OCI-LY1 (cell line): ENCODE results near the gene TRPV4.

Source experiments
- H2AFZ ChIP-seq: fragments of 200-600 bp; sonication (generic), shearing (Covaris generic); 2 replicates; pipeline ENCODE4 v1.6.0; 2014; ENCODE audit warnings: antibody characterized with exemption, mild to moderate bottlenecking, low read length
- H3F3A ChIP-seq: fragments of 200-600 bp; sonication (generic), shearing (Covaris generic); 2 replicates; pipeline ENCODE4 v1.6.0; 2014; ENCODE audit warnings: mild to moderate bottlenecking, antibody characterized with exemption, low read length, moderate library complexity; ENCODE audit not compliant: insufficient read depth
- H3K27ac ChIP-seq: fragments of 200-600 bp; sonication (generic); 2 replicates; pipeline ENCODE4 v1.5.1; 2014; ENCODE audit warnings: low read length, mixed run types, mild to moderate bottlenecking, low read depth; ENCODE audit not compliant: poor library complexity, severe bottlenecking
- H3K27me3 ChIP-seq: fragments of 200-600 bp; sonication (generic); 2 replicates; pipeline ENCODE4 v1.6.0; 2014; ENCODE audit warnings: antibody characterized with exemption, mild to moderate bottlenecking, low read length, moderate library complexity; ENCODE audit not compliant: insufficient read depth
- H3K36me3 ChIP-seq: fragments of 200-600 bp; sonication (generic); 2 replicates; pipeline ENCODE4 v1.6.1; 2014; ENCODE audit warnings: mild to moderate bottlenecking, antibody characterized with exemption, low read length, moderate library complexity, mixed read lengths; ENCODE audit not compliant: insufficient read depth
- H3K4me1 ChIP-seq: fragments of 200-600 bp; sonication (generic); 2 replicates; pipeline ENCODE4 v1.5.1; 2014; ENCODE audit warnings: mild to moderate bottlenecking, low read length, moderate library complexity; ENCODE audit not compliant: insufficient read depth, severe bottlenecking
- H3K4me2 ChIP-seq: fragments of 200-600 bp; sonication (generic), shearing (Covaris generic); 2 replicates; pipeline ENCODE4 v1.6.1; 2014; ENCODE audit warnings: low read length
- H3K4me3 ChIP-seq: fragments of 200-600 bp; sonication (generic); 2 replicates; pipeline ENCODE4 v1.5.1; 2014; ENCODE audit warnings: low read length, low read depth, mild to moderate bottlenecking, mixed read lengths; ENCODE audit not compliant: poor library complexity, severe bottlenecking
- H3K79me2 ChIP-seq: fragments of 200-600 bp; shearing (Covaris generic); 2 replicates; pipeline ENCODE4 v1.6.1; 2016; ENCODE audit warnings: mixed run types, low read length, mixed read lengths; ENCODE audit not compliant: insufficient read depth
- H3K9ac ChIP-seq: fragments of 200-600 bp; sonication (generic), shearing (Covaris generic); 2 replicates; pipeline ENCODE4 v1.6.1; 2014; ENCODE audit warnings: mild to moderate bottlenecking, low read length, mixed read lengths
- H3K9me2 ChIP-seq: fragments of 200-600 bp; sonication (generic), shearing (Covaris generic); 2 replicates; pipeline ENCODE4 v1.6.1; 2014; ENCODE audit warnings: low read depth, mild to moderate bottlenecking, low read length, mixed read lengths
- H3K9me3 ChIP-seq: fragments of 200-600 bp; shearing (Covaris generic); 2 replicates; pipeline ENCODE4 v1.6.1; 2014; ENCODE audit warnings: low read length, mixed read lengths
- H4K20me1 ChIP-seq: fragments of 200-600 bp; sonication (generic), shearing (Covaris generic); 2 replicates; pipeline ENCODE4 v1.6.0; 2016; ENCODE audit warnings: mild to moderate bottlenecking, low read length; ENCODE audit not compliant: insufficient read depth
- EZH2 ChIP-seq: fragments of 200-600 bp; sonication (generic), shearing (Covaris generic); IDR thresholded peaks from 2 replicates; pipeline ENCODE4 v1.8.0; 2017; ENCODE audit warnings: borderline replicate concordance, mixed run types, mild to moderate bottlenecking, antibody characterized with exemption, low read length, moderate library complexity, mixed read lengths
- TF ChIP-seq, protein P1 (sequence below): fragments of 200-600 bp; sonication (generic), shearing (Covaris generic); IDR thresholded peaks from 2 replicates; pipeline ENCODE4 v1.5.1; 2017; ENCODE audit warnings: mild to moderate bottlenecking, antibody characterized with exemption, low read length, moderate library complexity, mixed read lengths

TRPV4 gene

DNA sequence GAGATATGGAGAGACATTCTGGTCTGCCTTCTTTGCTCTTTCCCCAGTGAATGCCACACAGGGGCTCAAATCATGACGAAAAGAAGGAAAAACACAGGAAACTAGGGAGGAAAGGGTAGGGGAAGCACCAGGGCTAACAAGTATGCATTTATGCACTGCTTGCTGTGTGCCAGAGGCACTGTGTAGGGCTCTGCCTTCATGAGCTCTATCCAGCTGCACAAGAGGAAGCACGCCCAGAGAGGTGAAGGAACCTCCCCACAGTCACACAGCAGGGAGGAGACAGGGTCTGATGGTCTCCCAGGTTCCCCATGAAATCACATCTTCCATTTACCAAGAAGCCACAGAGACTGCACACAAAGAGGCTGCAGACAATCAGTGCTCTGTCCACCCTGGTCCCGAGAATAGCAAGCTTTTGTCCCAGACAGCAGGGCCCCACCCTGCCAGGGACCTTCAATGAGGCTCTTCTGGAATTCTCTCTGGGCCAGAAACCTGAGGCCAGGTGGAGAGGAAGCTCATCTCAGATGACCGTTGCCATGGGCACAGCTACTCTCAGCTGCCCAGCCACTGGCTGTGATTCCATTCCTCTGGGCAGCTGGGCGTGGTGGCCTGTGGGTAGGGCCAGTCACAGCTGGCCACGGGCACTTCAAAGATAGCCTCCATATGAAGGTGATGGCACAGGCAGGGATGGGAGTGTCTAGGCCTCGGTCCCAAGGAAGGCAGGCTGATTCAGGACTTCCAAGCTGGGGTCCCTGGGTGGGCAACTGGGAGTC is 7.3 kb upstream of the TRPV4 start:
- H3K79me2 ChIP-seq: no peaks in the 10 kb centered on the region
- H3K36me3 ChIP-seq: no peaks in the 10 kb centered on the region
- peaks cover 5% of the 10 kb centered on the region for H3K4me1 ChIP-seq
- H3K9me2 ChIP-seq: no peaks in the 10 kb centered on the region
- no peaks in the 10 kb centered on the region for H3K9me3 ChIP-seq
- no peak overlapping the region for H3K27ac ChIP-seq
- no peaks in the 10 kb centered on the region for H4K20me1 ChIP-seq
- H3K4me2 ChIP-seq: no peak overlapping the region
- H3K4me3 ChIP-seq: no peak overlapping the region
- TF ChIP-seq, protein P1, sequence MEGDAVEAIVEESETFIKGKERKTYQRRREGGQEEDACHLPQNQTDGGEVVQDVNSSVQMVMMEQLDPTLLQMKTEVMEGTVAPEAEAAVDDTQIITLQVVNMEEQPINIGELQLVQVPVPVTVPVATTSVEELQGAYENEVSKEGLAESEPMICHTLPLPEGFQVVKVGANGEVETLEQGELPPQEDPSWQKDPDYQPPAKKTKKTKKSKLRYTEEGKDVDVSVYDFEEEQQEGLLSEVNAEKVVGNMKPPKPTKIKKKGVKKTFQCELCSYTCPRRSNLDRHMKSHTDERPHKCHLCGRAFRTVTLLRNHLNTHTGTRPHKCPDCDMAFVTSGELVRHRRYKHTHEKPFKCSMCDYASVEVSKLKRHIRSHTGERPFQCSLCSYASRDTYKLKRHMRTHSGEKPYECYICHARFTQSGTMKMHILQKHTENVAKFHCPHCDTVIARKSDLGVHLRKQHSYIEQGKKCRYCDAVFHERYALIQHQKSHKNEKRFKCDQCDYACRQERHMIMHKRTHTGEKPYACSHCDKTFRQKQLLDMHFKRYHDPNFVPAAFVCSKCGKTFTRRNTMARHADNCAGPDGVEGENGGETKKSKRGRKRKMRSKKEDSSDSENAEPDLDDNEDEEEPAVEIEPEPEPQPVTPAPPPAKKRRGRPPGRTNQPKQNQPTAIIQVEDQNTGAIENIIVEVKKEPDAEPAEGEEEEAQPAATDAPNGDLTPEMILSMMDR: no peak
- no peak for TF ChIP-seq EZH2
- no peaks in the 10 kb centered on the region for H3F3A ChIP-seq
- no peak overlapping the region for H3K9ac ChIP-seq
- no peak overlapping the region for H2AFZ ChIP-seq
- no peaks in the 10 kb centered on the region for H3K27me3 ChIP-seq

DNA sequence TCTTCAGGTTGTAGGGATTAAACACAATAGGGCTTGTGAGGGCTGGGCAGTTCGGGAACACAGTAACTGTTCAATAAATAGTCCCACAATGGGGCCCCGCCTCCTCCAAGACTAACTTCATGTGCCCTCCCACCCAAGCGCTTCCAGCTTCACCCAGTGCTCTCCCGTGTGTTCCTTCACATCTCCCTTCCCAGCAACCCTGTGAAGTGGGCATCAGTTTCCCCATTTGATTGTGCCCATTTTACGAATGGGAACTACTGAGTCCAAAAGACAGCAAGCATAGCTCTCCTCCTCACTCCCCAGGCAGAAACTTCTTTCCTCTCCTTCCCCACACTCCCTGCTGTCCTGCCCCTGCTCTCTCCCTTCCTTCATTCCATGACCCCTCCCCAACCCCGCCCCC is 6.2 kb upstream of the TRPV4 start:
- TF ChIP-seq, protein P1: no peak
- TF ChIP-seq EZH2: no peak
- Histone ChIP-seq H3K9me2 (no peaks in the 10 kb centered on the region), H2AFZ (no peak overlapping the region), H3K27ac (no peak overlapping the region), H3K4me1 (no peaks in the 10 kb centered on the region), H3K4me3 (no peak overlapping the region), H3K36me3 (no peaks in the 10 kb centered on the region), H3K27me3 (no peaks in the 10 kb centered on the region), H3F3A (no peaks in the 10 kb centered on the region), H4K20me1 (no peaks in the 10 kb centered on the region), H3K9me3 (no peaks in the 10 kb centered on the region), H3K79me2 (no peaks in the 10 kb centered on the region), H3K4me2 (no peak overlapping the region), H3K9ac (no peak overlapping the region)

DNA sequence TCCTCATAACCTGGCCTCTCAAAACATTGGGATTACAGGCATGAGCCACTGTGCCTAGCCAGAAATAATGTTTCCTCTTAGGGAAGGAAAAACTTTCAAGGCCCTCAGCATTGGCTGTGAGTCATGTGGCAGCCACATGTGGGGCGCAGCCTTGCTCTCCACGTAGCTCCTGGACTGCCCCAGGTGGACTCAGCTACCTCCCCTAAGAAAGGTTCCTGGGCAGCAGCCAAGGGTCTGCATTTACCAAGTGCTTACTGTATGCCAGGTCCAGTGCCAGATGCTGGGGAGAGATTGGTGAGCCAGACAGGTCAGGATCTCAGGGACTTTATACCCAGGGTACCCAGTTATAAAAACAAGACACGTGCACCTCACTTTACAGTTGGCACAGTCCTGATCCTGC is 3.7 kb upstream of the TRPV4 start:
- no peaks in the 10 kb centered on the region for H3K36me3 ChIP-seq
- no peak overlapping the region for H3K27ac ChIP-seq
- no peak overlapping the region for H3K4me3 ChIP-seq
- H3K4me2 ChIP-seq: no peak overlapping the region
- H3K9me2 ChIP-seq: no peaks in the 10 kb centered on the region
- no peaks in the 10 kb centered on the region for H4K20me1 ChIP-seq
- no peaks in the 10 kb centered on the region for H3F3A ChIP-seq
- no peak overlapping the region for H3K9ac ChIP-seq
- TF ChIP-seq, protein P1: no peak
- no peak for TF ChIP-seq EZH2
- no peaks in the 10 kb centered on the region for H3K9me3 ChIP-seq
- H3K4me1 ChIP-seq: no peaks in the 10 kb centered on the region
- no peak overlapping the region for H2AFZ ChIP-seq
- H3K27me3 ChIP-seq: no peaks in the 10 kb centered on the region
- no peaks in the 10 kb centered on the region for H3K79me2 ChIP-seq
